SU-DHL-6 (cell line): ENCODE measurements around the gene ARMS2.

Experiments used
- CTCF ChIP-seq: fragments of 200-600 bp; sonication (generic); IDR thresholded peaks from one replicate; pipeline ENCODE4 v1.5.1; 2017; ENCODE audit warnings: antibody characterized with exemption, mild to moderate bottlenecking, low read length, moderate library complexity; ENCODE audit not compliant: insufficient read depth, poor library complexity, severe bottlenecking
- EZH2phosphoT487 ChIP-seq: fragments of 200-600 bp; sonication (generic), shearing (Covaris generic); conservative IDR thresholded peaks from 2 replicates; pipeline ENCODE4 v1.6.1; 2018; ENCODE audit warnings: mild to moderate bottlenecking, antibody characterized with exemption, low read length, moderate library complexity, mixed read lengths

- TF ChIP-seq CTCF (no peak), EZH2phosphoT487 (no peak)
Observed at GRCh38 chr10:122468926-122469781, 14.7 kb downstream of the ARMS2 start.
